ENCODE results near the gene NSG2.

NSG2 gene

DNA sequence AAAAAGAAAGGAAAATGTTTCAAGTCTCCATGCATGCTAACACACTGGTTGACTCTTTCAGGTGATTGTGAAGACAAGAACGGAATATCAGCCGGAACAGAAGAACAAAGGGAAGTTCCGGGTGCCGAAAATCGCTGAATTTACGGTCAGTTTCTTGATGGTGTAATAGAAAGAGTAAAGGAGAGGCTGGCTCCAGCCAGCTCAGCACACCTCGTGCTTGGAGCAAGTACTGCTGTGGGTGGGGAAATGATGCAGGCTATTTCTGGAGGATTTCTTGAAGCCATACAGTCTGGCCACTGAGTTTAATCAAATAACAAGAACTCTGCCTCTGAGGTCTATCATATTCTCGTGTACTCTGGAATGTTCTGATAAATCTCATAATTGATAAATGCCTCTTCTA, 18.7 kb downstream of the NSG2 start:
- H2AFZ ChIP-seq (ENCODE audit: low read length): no peak overlapping the region
- no peaks in the 10 kb centered on the region for H3K36me3 ChIP-seq (ENCODE audit: insufficient read depth, low read length)
- H3K79me2 ChIP-seq (ENCODE audit: insufficient read depth, low read length): no peaks in the 10 kb centered on the region
- no peak overlapping the region for H3K4me2 ChIP-seq (ENCODE audit: low read depth, low read length, poor library complexity, severe bottlenecking)
- H3K4me1 ChIP-seq (ENCODE audit: insufficient read depth, low read length, poor library complexity, severe bottlenecking): no peaks in the 10 kb centered on the region
- H3K9me2 ChIP-seq (replicated peaks; ENCODE audit: low read depth, low read length): no peaks in the 10 kb centered on the region
- no peaks in the 10 kb centered on the region for H3K9me3 ChIP-seq (ENCODE audit: insufficient read depth, low read depth, low read length)
- no peak overlapping the region for H3K4me3 ChIP-seq (ENCODE audit: low read length, poor library complexity, severe bottlenecking)
- H4K20me1 ChIP-seq (ENCODE audit: insufficient read depth, low read length, poor library complexity, severe bottlenecking): no peaks in the 10 kb centered on the region
- TF ChIP-seq, protein P1, sequence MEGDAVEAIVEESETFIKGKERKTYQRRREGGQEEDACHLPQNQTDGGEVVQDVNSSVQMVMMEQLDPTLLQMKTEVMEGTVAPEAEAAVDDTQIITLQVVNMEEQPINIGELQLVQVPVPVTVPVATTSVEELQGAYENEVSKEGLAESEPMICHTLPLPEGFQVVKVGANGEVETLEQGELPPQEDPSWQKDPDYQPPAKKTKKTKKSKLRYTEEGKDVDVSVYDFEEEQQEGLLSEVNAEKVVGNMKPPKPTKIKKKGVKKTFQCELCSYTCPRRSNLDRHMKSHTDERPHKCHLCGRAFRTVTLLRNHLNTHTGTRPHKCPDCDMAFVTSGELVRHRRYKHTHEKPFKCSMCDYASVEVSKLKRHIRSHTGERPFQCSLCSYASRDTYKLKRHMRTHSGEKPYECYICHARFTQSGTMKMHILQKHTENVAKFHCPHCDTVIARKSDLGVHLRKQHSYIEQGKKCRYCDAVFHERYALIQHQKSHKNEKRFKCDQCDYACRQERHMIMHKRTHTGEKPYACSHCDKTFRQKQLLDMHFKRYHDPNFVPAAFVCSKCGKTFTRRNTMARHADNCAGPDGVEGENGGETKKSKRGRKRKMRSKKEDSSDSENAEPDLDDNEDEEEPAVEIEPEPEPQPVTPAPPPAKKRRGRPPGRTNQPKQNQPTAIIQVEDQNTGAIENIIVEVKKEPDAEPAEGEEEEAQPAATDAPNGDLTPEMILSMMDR (conservative IDR thresholded peaks at IDR 0.05; ENCODE audit: low read length): no peak
- TF ChIP-seq EZH2phosphoT487 (IDR thresholded peaks at IDR 0.05; ENCODE audit: borderline replicate concordance): no peak
- H3K9ac ChIP-seq (ENCODE audit: low read depth, low read length, poor library complexity, severe bottlenecking): no peak overlapping the region
- no peaks in the 10 kb centered on the region for H3F3A ChIP-seq (ENCODE audit: low read depth)
- no peaks in the 10 kb centered on the region for H3K27me3 ChIP-seq (ENCODE audit: insufficient read depth, low read length, poor library complexity, severe bottlenecking)

DNA sequence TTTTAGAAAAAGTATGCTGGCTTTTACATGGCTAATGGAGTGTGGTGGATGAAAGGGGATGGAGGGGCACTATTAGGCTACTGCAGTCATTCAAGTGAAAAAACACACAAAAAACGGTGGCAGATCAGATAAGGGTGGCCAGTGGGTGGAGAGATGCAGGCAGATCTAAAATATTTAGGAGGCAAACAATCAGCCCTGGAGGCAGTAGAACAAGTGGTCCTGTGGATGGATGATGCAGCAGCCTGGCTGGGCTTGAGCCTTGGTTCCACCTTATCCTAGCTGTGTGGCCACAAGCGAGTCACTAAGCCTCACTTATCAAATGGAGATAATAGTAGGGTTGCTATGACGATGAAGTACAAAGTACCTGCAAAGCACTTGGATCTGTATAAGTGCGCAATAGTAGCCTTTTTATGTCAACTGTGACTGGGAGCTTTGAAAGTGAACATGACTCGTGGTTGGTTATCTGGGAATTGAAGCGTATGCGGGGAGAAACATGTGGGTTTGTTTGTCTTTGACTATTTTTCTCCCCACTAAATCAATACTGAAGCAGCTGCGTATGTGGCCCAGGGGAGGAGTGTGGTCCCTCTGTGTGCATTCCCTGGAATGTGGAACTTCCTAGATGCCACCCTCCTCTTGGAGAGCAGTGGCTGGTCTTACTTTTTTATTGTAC, 20.2 kb downstream of the NSG2 start:
- no peaks in the 10 kb centered on the region for H3K9me3 ChIP-seq (ENCODE audit: insufficient read depth, low read depth, low read length)
- H3K4me2 ChIP-seq (ENCODE audit: low read depth, low read length, poor library complexity, severe bottlenecking): no peak overlapping the region
- no peaks in the 10 kb centered on the region for H3K9me2 ChIP-seq (replicated peaks; ENCODE audit: low read depth, low read length)
- TF ChIP-seq, protein P1 (conservative IDR thresholded peaks at IDR 0.05; ENCODE audit: low read length): no peak
- TF ChIP-seq EZH2phosphoT487 (IDR thresholded peaks at IDR 0.05; ENCODE audit: borderline replicate concordance): no peak
- no peaks in the 10 kb centered on the region for H3K36me3 ChIP-seq (ENCODE audit: insufficient read depth, low read length)
- H3K9ac ChIP-seq (ENCODE audit: low read depth, low read length, poor library complexity, severe bottlenecking): no peak overlapping the region
- H4K20me1 ChIP-seq (ENCODE audit: insufficient read depth, low read length, poor library complexity, severe bottlenecking): no peaks in the 10 kb centered on the region
- no peaks in the 10 kb centered on the region for H3K4me1 ChIP-seq (ENCODE audit: insufficient read depth, low read length, poor library complexity, severe bottlenecking)
- H2AFZ ChIP-seq (ENCODE audit: low read length): no peak overlapping the region
- no peaks in the 10 kb centered on the region for H3K27me3 ChIP-seq (ENCODE audit: insufficient read depth, low read length, poor library complexity, severe bottlenecking)
- no peak overlapping the region for H3K4me3 ChIP-seq (ENCODE audit: low read length, poor library complexity, severe bottlenecking)
- no peaks in the 10 kb centered on the region for H3K79me2 ChIP-seq (ENCODE audit: insufficient read depth, low read length)
- H3F3A ChIP-seq (ENCODE audit: low read depth): no peaks in the 10 kb centered on the region

DNA sequence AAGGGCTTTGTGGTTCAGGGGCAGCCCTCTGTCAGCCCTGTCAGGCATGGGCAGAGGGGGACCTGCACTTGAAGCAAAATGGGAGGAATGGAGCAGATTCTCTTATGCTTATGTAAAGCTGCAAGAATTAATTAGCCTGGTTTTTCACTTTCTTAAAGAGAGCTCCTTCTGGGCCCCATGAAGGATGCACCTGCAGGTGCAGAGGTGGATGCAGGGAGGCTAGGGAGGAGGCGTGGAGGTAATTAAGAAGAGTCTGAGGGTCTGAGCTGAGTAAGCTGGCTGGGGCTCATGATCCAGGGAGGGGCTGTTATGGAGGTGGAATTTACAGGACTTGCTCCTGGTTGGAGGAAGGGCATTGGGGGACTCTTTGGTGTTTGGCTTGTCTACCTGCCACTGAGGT, 22.0 kb downstream of the NSG2 start:
- TF ChIP-seq, protein P1 (conservative IDR thresholded peaks at IDR 0.05; ENCODE audit: low read length): no peak
- no peak for TF ChIP-seq EZH2phosphoT487 (IDR thresholded peaks at IDR 0.05; ENCODE audit: borderline replicate concordance)
- H2AFZ ChIP-seq (ENCODE audit: low read length): no peak overlapping the region

More for the DNA sequence above, 22.0 kb downstream of the NSG2 start:
- no peaks in the 10 kb centered on the region for H4K20me1 ChIP-seq (ENCODE audit: insufficient read depth, low read length, poor library complexity, severe bottlenecking)
- no peak overlapping the region for H3K9ac ChIP-seq (ENCODE audit: low read depth, low read length, poor library complexity, severe bottlenecking)
- no peaks in the 10 kb centered on the region for H3F3A ChIP-seq (ENCODE audit: low read depth)
- no peak overlapping the region for H3K4me3 ChIP-seq (ENCODE audit: low read length, poor library complexity, severe bottlenecking)
- H3K79me2 ChIP-seq (ENCODE audit: insufficient read depth, low read length): no peaks in the 10 kb centered on the region
- no peaks in the 10 kb centered on the region for H3K27me3 ChIP-seq (ENCODE audit: insufficient read depth, low read length, poor library complexity, severe bottlenecking)
- H3K4me1 ChIP-seq (ENCODE audit: insufficient read depth, low read length, poor library complexity, severe bottlenecking): no peaks in the 10 kb centered on the region
- no peaks in the 10 kb centered on the region for H3K9me2 ChIP-seq (replicated peaks; ENCODE audit: low read depth, low read length)
- no peaks in the 10 kb centered on the region for H3K9me3 ChIP-seq (ENCODE audit: insufficient read depth, low read depth, low read length)
- H3K4me2 ChIP-seq (ENCODE audit: low read depth, low read length, poor library complexity, severe bottlenecking): no peak overlapping the region
- no peaks in the 10 kb centered on the region for H3K36me3 ChIP-seq (ENCODE audit: insufficient read depth, low read length)
